Stimulated activated CD4-positive, alpha-beta T cell treated with anti-CD3 and anti-CD28 coated beads, TNF-alpha, amount 100 ng/mL, for 1 hour (primary cell): ENCODE measurements around the gene ISCU.

Experiments used
- DNase-seq, 3 donors: peaks; one replicate each; pipeline ENCODE4 v3.0.0-alpha.2; 2020; ENCODE audit warnings: low read depth in 3 of 3, low spot score in 1 of 3

ISCU gene

GRCh38 chr12:108602209-108602705, 39.9 kb downstream of the ISCU start:
- DNase-seq: no peak

DNA sequence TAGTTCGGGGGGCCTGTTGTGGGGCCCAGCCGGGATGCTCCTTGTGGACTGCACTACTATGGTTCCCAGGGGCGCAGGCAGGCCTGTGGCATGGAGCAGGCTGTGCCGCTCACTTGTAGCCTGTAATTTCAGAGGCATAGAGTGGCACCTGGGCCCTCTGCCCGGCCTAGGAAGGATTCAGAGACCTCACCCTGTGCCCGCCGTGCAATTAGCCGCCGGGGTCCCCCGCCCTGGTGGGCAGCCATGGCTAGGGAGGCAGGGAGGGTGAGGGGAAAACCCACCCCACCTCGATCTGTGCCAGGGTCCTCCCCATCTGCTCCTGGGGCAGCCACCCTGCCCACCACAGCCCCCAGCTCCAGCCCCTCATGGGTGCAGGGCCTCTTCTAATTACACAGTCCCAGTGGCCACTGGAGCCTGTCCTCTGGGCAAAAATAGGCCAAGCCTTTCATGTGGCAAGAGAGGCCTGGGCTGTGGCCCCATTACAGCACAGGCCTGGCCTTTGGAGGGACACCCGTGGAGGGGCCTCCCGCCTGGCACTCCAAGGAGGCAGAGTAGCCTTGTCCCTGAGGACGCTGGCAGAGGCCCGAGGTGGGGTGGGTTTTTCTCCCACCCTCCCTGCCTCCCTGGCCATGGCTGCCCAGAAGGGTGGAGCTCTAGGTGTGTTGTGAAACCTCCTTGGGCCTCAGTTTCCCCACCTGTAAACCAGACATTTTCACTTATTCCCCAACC, 40.7 kb downstream of the ISCU start:
- DNase-seq: no peak

DNA sequence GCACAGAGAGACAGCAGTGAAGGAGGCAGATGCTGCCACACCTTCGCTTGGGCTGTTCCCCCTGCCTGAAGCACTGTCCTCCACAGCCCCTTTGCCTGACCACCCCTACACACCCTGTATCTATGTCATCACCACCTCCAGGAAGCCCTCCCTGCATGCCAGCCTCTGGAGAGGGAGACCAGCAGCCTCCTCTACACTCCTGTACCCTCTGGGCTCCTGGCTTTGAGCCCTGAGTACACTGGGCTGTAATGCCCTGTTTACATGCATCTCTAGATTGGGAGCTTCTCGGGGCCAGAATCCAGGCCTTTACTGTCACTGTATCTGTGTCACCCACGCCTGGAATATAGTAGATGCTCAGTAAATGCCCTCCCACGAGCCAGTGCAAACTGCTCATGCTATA, 41.3 kb downstream of the ISCU start:
- no peak for DNase-seq

DNA sequence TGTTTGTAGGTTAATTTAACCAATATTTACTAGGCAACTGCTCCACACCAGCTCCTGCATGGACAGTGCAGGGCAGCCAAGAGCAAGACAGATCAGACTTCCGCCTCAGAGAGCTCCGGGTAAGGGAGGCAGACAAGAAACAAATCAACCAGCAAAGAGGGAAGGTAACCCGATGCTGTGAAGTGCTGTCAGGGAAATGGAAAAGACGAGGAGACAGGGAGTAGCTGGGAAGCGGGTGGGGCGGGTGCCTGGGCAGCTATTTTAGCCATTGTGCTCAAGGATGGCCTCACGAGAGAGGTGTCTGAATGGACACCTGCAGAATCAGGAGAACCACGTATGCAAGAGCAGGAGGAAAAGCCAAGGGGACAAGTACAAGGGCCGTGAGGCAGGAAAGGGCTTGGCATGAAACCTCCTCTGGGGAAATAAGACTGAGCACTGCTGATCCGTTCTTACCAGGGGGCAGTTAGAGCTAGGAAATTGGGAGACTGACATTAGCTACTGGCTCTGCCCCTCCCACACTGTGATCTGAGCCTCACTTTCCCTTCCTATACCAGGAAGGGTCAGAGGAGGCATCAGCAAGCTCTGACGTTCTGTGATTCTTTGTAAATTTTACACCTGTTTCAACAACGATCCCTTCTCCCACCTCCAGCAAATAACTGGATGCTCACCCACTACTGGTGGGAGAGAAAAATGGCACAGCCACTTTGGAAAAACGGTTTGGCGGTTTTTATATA, 42.0 kb downstream of the ISCU start:
- no peak for DNase-seq

- DNase-seq: no peak
Observed at GRCh38 chr12:108605000-108605689, 42.7 kb downstream of the ISCU start.

GRCh38 chr12:108605690-108606406, 43.5 kb downstream of the ISCU start:
- DNase-seq: no peak

- no peak for DNase-seq
Observed at GRCh38 chr12:108606492-108606891, 44.1 kb downstream of the ISCU start.

- no peak for DNase-seq
Observed at GRCh38 chr12:108607981-108608600, 45.7 kb downstream of the ISCU start.

- DNase-seq: no peak
Observed at GRCh38 chr12:108608616-108609015, 46.2 kb downstream of the ISCU start.

DNA sequence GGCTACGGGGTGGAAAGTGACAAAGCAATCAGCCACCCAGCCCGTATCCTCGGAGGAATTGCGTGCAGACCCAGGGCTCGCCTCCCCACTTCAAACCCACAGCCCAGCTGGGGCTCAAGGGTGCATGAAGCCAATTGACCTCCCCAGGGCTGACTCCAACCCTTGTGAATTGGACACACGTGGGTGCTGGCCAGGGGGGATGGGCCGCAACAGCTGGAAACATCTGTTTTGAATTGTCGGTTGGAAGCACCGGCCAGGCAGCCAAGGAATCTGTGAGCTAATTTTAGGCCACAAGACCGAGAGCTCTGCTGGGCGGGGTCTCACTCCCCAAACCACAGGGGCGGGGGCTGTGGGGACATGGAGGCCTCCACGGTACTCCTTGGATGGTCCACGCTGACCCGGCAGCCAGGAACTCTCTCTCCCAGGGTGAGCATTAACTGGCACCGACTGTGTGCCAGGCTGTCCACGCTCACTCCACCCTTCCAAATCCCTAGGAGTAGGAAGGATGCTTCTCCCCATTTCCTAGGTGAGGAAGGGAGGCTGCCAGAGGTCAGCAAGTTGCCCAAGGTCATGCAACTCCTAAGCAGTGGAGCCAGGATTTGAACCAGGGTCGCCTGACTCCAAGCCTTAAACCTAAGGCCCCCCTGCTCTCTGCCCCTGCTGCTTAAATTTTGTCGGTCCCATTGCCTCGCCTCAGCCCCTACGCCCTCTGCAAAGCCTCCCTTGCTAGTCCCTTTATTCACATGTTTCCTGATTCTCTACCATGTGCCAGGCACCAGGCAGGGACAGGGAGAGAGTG, 47.3 kb downstream of the ISCU start:
- no peak for DNase-seq

GRCh38 chr12:108610336-108610815, 48.0 kb downstream of the ISCU start:
- DNase-seq: no peak

DNA sequence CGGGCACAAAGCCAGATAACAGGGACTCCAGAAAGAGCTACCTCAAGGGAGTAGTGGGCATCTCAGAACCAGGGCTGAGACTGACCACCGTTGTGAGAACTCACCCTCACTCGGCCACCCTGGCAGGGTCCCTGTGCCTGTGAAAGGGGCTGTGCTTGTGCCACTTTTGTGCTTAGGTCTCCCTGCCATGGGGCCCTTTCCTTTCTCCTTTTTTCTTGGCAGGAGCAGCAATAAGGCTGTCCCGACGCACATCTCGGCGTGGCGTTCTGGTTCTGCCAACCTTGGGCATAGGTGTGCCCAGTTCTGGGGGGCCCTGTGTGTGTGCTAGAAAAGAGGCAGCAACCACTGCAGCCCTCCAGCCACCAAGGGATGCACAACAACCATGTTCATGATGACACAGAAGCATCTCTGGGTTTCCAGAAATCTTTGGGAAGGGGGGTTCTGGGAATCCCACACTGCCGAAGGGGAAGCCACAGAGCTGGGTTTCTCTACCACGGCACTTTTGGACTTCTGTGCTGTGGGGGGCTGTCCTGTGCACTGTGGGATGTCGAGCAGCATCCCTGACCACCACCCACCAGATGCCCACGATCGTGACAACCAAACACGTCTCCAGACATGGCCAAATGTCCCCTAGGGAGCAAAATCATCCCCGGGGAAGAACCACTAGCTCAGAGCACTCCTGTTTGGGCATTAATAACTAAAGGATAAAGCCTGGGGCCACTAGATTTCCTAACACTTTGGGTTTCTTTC, 48.6 kb downstream of the ISCU start:
- no peak for DNase-seq

DNA sequence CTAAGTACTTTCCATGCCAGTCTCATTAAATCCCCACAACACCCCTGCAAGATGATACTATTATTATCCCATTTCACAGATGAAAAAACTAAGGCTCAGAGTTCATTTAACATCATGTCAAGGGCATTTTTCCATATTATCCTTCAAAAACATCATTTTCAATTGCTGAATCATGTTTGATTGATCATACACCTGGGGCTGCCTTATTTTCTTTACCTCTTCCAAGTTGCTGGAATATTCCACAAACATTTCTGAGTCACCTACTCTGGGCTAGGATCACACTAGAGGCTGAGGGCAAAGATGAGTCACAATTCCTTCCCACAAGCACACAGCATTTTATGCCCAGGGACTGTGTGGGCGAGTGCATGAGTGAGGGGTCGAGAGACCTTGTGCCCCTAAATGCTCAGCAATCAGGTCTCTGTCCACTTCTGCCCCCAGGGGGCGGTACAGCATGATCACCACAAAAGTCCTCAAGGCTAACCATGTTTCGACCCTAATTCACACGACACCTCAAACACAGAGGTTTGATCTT, 49.6 kb downstream of the ISCU start:
- peak in 1 of 3 donors; percentile 22 for DNase-seq

- no peak for DNase-seq
Observed at GRCh38 chr12:108612788-108613282, 50.4 kb downstream of the ISCU start.

DNA sequence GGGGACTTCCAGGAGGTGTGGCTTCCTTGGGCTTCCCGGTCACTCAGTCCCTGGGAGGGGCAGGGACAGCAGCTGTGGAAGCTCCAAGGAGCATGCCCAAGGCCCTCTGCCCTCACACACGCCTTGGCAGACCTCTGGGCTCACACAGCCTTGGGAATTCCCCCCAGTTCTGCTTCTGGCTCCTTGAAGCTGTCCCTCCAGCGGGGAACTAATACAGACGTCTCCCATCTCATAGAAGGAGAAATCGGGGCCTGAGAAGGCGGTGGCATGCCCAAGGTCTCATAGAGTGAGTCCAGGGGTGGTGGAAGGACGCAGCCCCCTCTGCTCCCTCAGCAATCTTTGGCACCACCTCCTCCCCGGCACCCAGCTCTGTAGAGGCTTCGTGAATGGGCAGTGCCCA, 51.2 kb downstream of the ISCU start:
- DNase-seq: no peak

DNA sequence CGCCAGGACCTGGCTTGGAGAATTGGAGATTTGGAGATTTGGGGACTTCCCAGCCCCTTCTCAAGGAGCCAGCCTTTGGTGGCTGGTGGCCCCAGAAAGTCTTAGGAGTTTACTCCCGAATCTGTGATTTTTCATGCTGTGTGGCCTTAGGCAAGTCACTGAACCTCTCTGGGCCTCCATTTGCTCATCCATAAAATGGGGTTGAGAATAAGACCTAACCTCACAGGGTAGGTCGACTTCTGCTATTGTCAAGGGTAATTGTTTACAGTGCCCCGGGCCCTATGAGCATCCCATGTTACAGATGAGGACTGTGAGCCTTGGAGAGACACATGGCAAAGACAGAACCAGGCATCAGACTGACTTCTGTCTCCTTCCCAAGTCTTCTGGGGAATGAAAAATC, 51.6 kb downstream of the ISCU start:
- DNase-seq: no peak

GRCh38 chr12:108614639-108615038, 52.2 kb downstream of the ISCU start:
- no peak for DNase-seq

- DNase-seq: no peak
Observed at GRCh38 chr12:108615918-108616317, 53.5 kb downstream of the ISCU start.

GRCh38 chr12:108616359-108616758, 54.0 kb downstream of the ISCU start:
- no peak for DNase-seq
